SK-N-SH treated with all-trans-retinoic acid at 6 μM for 48 hours (cell line): ENCODE measurements around the gene ARRDC4.

Source experiments
- ATAC-seq: fragments of 200-7000 bp; cut with Tn5 transposase; 3 replicates; pipeline ENCODE4 v1.9.1; 2020; ENCODE audit warnings: mild to moderate bottlenecking, moderate library complexity
- ARNTL ChIP-seq: fragments of 450-650 bp; formaldehyde crosslinking; IDR thresholded peaks from 2 replicates; pipeline ENCODE4 v1.5.0; 2020; ENCODE audit warnings: low read depth, mild to moderate bottlenecking, moderate library complexity, borderline replicate concordance
- CSDC2 ChIP-seq: fragments of 250-450 bp; sonication (Bioruptor Pico); IDR thresholded peaks from 2 replicates; pipeline ENCODE4 v1.5.0; 2020; ENCODE audit warnings: mild to moderate bottlenecking, moderate library complexity
- ISL1 ChIP-seq: fragments of 250-450 bp; sonication (Bioruptor Pico); IDR thresholded peaks from 2 replicates; pipeline ENCODE4 v2.1.2; 2022; ENCODE audit warnings: mild to moderate bottlenecking, moderate library complexity
- OSR1 ChIP-seq: fragments of 250-450 bp; sonication (Bioruptor Pico); IDR thresholded peaks from 2 replicates; pipeline ENCODE4 v1.8.0; 2022; ENCODE audit warnings: moderate library complexity, mild to moderate bottlenecking, inconsistent platforms
- RARB ChIP-seq: fragments of 250-450 bp; sonication (Bioruptor Pico); IDR thresholded peaks from 2 replicates; pipeline ENCODE4 v1.8.0; 2021; ENCODE audit warnings: mild to moderate bottlenecking, moderate library complexity
- SNAI2 ChIP-seq: fragments of 250-450 bp; sonication (Bioruptor Pico); IDR thresholded peaks from 2 replicates; pipeline ENCODE4 v1.5.0; 2020; ENCODE audit warnings: mild to moderate bottlenecking, moderate library complexity
- TOX ChIP-seq: fragments of 250-450 bp; sonication (Bioruptor Pico); IDR thresholded peaks from 2 replicates; pipeline ENCODE4 v1.8.0; 2021; ENCODE audit warnings: mild to moderate bottlenecking, moderate library complexity, borderline replicate concordance
- ZC3H10 ChIP-seq: fragments of 250-450 bp; sonication (Bioruptor Pico); IDR thresholded peaks from 2 replicates; pipeline ENCODE4 v1.5.1; 2021; ENCODE audit warnings: mild to moderate bottlenecking, moderate library complexity
- ZFP3 ChIP-seq: fragments of 250-450 bp; sonication (Bioruptor Pico); IDR thresholded peaks from 2 replicates; pipeline ENCODE4 v1.5.0; 2020; ENCODE audit warnings: mild to moderate bottlenecking, moderate library complexity
- ZFP30 ChIP-seq: fragments of 450-650 bp; formaldehyde crosslinking; IDR thresholded peaks from 2 replicates; pipeline ENCODE4 v1.5.0; 2022; ENCODE audit warnings: mild to moderate bottlenecking, moderate library complexity
- ZNF565 ChIP-seq: fragments of 450-650 bp; formaldehyde crosslinking; conservative IDR thresholded peaks from 2 replicates; pipeline ENCODE4 v1.5.0; 2020; ENCODE audit warnings: low read depth, mild to moderate bottlenecking, moderate library complexity
- ZNF70 ChIP-seq: fragments of 450-650 bp; formaldehyde crosslinking; IDR thresholded peaks from 2 replicates; pipeline ENCODE4 v1.5.0; 2020; ENCODE audit warnings: mild to moderate bottlenecking, moderate library complexity
- ZNF8 ChIP-seq: fragments of 450-650 bp; formaldehyde crosslinking; IDR thresholded peaks from 2 replicates; pipeline ENCODE4 v1.5.0; 2020; ENCODE audit warnings: mild to moderate bottlenecking, moderate library complexity
- TF ChIP-seq, protein P1 (sequence below): fragments of 250-450 bp; sonication (Bioruptor Pico); IDR thresholded peaks from 2 replicates; pipeline ENCODE4 v1.8.0; 2021; ENCODE audit warnings: low read depth, mild to moderate bottlenecking, moderate library complexity, borderline replicate concordance
- TF ChIP-seq, protein P2 (sequence below): fragments of 250-450 bp; sonication (Bioruptor Pico); IDR thresholded peaks from 2 replicates; pipeline ENCODE4 v1.5.0; 2020; ENCODE audit warnings: mild to moderate bottlenecking, moderate library complexity
- TF ChIP-seq, protein P3 (sequence below): fragments of 250-450 bp; sonication (Bioruptor Pico); IDR thresholded peaks from 2 replicates; pipeline ENCODE4 v1.5.1; 2020; ENCODE audit warnings: low read depth, mild to moderate bottlenecking, moderate library complexity
- TF ChIP-seq, protein P4 (sequence below): fragments of 250-450 bp; sonication (Bioruptor Pico); IDR thresholded peaks from 2 replicates; pipeline ENCODE4 v1.5.1; 2021; ENCODE audit warnings: mild to moderate bottlenecking, moderate library complexity

ARRDC4 gene

DNA sequence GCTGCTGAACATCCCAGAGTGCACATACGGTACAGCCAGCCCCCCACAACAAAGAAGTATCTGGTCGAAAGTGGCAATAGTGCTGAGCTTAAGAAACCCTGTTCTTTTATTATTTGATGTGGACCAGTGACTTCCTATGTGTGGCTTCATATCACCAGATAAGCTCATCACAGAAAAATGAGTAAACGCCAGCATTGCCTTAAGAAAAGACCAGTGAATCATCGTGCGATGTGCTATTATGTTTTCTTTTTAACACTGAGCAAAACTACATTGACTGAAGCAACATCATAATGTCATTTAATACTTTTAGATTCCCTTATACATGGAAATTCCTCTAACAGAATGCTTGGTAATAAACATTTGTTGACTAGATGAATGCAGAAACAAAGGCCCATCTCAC lies 45.2 kb upstream of the ARRDC4 start:
- no peak for ATAC-seq
- no peak for TF ChIP-seq ZFP3 (CRISPR knock-in tag)

DNA sequence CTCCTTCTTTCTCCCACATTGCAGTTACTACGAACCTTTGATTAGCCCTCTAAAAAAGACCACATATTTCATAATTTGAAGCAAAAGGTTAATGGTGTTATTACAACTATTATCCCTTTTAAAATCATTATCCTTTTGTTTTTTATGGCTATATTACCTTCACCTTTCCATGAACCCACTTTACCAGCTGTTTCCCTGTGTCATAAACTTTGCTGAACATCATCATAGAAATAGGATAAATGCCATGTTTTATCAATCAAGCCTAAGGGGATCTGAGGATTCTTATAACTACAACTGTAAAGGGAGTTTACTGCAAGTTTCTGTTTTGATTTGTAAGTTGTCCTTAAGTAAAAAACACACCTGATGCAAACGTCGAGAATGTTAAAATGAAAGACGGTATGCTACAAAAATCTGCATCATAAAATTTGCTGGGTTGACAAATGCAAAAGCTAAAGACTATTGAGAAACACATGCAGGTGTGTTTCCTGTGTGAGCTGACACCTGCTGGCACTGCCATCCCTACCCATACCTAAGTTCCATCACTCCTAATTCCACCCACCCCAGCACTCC lies 39.1 kb upstream of the ARRDC4 start:
- TF ChIP-seq ZNF8 (CRISPR knock-in tag) (no peak), ISL1 (no peak), ZNF565 (CRISPR knock-in tag) (no peak)
- TF ChIP-seq, protein P1, sequence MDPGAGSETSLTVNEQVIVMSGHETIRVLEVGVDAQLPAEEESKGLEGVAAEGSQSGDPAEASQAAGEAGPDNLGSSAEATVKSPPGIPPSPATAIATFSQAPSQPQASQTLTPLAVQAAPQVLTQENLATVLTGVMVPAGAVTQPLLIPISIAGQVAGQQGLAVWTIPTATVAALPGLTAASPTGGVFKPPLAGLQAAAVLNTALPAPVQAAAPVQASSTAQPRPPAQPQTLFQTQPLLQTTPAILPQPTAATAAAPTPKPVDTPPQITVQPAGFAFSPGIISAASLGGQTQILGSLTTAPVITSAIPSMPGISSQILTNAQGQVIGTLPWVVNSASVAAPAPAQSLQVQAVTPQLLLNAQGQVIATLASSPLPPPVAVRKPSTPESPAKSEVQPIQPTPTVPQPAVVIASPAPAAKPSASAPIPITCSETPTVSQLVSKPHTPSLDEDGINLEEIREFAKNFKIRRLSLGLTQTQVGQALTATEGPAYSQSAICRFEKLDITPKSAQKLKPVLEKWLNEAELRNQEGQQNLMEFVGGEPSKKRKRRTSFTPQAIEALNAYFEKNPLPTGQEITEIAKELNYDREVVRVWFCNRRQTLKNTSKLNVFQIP (CRISPR knock-in tag), result no peak
- ATAC-seq, result no peak

DNA sequence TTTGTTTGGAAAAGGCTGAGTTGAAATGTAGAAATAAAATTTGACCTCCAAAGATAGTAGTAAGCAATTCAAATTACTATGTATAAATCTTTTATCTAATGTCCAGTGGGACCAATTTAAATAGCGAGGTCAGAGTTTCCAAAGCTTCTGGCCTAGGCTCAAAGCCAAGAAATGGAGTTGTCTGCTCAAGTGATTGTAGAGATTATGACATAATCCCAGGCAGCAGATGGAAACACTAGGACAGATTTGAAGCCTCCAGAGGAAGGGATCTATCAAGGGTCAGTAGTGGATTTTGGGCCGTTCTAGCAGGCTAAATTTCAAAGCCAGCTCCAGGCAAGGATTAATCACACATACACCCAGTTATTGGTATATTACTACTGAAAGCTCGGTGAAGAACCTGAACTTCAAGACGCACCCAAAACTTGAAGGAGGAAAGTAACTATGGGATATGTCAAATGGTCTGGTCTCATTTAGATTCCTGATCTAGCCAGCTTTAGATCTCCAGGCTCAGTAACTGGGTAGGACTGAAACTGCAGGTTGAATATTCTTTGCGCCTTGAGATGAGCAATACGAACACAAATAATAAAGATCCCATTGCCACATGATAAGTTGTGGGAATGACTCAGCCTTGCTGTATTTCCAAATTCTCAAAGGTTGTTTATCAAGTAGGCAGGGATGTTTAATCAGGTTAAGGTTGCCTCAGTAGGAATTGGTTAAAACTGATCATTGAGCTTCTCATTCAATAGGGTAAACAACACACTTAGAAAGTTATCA lies 30.9 kb upstream of the ARRDC4 start:
- TF ChIP-seq, protein P2, sequence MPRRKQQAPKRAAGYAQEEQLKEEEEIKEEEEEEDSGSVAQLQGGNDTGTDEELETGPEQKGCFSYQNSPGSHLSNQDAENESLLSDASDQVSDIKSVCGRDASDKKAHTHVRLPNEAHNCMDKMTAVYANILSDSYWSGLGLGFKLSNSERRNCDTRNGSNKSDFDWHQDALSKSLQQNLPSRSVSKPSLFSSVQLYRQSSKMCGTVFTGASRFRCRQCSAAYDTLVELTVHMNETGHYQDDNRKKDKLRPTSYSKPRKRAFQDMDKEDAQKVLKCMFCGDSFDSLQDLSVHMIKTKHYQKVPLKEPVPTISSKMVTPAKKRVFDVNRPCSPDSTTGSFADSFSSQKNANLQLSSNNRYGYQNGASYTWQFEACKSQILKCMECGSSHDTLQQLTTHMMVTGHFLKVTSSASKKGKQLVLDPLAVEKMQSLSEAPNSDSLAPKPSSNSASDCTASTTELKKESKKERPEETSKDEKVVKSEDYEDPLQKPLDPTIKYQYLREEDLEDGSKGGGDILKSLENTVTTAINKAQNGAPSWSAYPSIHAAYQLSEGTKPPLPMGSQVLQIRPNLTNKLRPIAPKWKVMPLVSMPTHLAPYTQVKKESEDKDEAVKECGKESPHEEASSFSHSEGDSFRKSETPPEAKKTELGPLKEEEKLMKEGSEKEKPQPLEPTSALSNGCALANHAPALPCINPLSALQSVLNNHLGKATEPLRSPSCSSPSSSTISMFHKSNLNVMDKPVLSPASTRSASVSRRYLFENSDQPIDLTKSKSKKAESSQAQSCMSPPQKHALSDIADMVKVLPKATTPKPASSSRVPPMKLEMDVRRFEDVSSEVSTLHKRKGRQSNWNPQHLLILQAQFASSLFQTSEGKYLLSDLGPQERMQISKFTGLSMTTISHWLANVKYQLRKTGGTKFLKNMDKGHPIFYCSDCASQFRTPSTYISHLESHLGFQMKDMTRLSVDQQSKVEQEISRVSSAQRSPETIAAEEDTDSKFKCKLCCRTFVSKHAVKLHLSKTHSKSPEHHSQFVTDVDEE (CRISPR knock-in tag), result no peak
- TF ChIP-seq ZFP3 (CRISPR knock-in tag), result no peak
- TF ChIP-seq, protein P3, sequence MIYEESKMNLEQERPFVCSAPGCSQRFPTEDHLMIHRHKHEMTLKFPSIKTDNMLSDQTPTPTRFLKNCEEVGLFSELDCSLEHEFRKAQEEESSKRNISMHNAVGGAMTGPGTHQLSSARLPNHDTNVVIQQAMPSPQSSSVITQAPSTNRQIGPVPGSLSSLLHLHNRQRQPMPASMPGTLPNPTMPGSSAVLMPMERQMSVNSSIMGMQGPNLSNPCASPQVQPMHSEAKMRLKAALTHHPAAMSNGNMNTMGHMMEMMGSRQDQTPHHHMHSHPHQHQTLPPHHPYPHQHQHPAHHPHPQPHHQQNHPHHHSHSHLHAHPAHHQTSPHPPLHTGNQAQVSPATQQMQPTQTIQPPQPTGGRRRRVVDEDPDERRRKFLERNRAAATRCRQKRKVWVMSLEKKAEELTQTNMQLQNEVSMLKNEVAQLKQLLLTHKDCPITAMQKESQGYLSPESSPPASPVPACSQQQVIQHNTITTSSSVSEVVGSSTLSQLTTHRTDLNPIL (CRISPR knock-in tag), result no peak
- TF ChIP-seq OSR1, result no peak
- TF ChIP-seq TOX (CRISPR knock-in tag), result no peak
- TF ChIP-seq CSDC2 (CRISPR knock-in tag), result no peak
- TF ChIP-seq, protein P4, sequence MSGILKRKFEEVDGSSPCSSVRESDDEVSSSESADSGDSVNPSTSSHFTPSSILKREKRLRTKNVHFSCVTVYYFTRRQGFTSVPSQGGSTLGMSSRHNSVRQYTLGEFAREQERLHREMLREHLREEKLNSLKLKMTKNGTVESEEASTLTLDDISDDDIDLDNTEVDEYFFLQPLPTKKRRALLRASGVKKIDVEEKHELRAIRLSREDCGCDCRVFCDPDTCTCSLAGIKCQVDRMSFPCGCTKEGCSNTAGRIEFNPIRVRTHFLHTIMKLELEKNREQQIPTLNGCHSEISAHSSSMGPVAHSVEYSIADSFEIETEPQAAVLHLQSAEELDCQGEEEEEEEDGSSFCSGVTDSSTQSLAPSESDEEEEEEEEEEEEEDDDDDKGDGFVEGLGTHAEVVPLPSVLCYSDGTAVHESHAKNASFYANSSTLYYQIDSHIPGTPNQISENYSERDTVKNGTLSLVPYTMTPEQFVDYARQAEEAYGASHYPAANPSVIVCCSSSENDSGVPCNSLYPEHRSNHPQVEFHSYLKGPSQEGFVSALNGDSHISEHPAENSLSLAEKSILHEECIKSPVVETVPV, result no peak
- no peak for ATAC-seq

- no peak for ATAC-seq
- no peak for TF ChIP-seq RARB
- TF ChIP-seq ISL1, result no peak
- no peak for TF ChIP-seq ZFP30
- TF ChIP-seq, protein P4, result no peak
- TF ChIP-seq, protein P1 (CRISPR knock-in tag), result no peak
- TF ChIP-seq ZC3H10, result no peak
- no peak for TF ChIP-seq ZNF70
- TF ChIP-seq ZFP3 (CRISPR knock-in tag), result no peak
- TF ChIP-seq, protein P3 (CRISPR knock-in tag), result no peak
- TF ChIP-seq, protein P2 (CRISPR knock-in tag), result no peak
- TF ChIP-seq ARNTL (CRISPR knock-in tag), result no peak
- TF ChIP-seq CSDC2 (CRISPR knock-in tag), result no peak
- TF ChIP-seq ZNF565 (CRISPR knock-in tag), result no peak
- TF ChIP-seq SNAI2 (CRISPR knock-in tag), result no peak
- TF ChIP-seq ZNF8 (CRISPR knock-in tag), result no peak
These were observed 30.3 kb upstream of the ARRDC4 start for GRCh38 chr15:97930230-97930629.
